ENCODE measurements around the gene GLYATL3.

GLYATL3 gene

GRCh38 chr6:49570474-49571079 lies 70.9 kb downstream of the GLYATL3 start:
- no peak for DNase-seq (ENCODE audit: low read depth)
- in situ Hi-C loops (cut with HindIII; ENCODE audit: low sequenced_read_pairs) = no loop called here
- no peak overlapping the region for H3K4me3 ChIP-seq (ENCODE audit: low read depth, low read length)
- TF ChIP-seq CTCF (IDR thresholded peaks at IDR 0.05; ENCODE audit: low read depth, low read length, missing control alignments) = peak; percentile 18

GRCh38 chr6:49576618-49577017 lies 76.9 kb downstream of the GLYATL3 start:
- DNase-seq (ENCODE audit: low read depth) = no peak
- in situ Hi-C loops (cut with HindIII; ENCODE audit: low sequenced_read_pairs) = no loop called here
- TF ChIP-seq CTCF (IDR thresholded peaks at IDR 0.05; ENCODE audit: low read depth, low read length, missing control alignments) = no peak
- H3K4me3 ChIP-seq (ENCODE audit: low read depth, low read length) = no peak overlapping the region

Data from astrocyte of the cerebellum (primary cell).